Measurements from ENCODE around the gene MAML1.
A peak's percentile ranks its signal among the peaks of the same experiment; 100 is the strongest.
"Not testable (repeated sequence)": the region's sequence is repeated elsewhere in the genome, so short reads cannot be mapped to it uniquely, and the experiment has no call there.

MAML1 gene

GRCh38 chr5:179734536-179735164, 2.0 kb downstream of the MAML1 start:
- no peak for DNase-seq

DNA sequence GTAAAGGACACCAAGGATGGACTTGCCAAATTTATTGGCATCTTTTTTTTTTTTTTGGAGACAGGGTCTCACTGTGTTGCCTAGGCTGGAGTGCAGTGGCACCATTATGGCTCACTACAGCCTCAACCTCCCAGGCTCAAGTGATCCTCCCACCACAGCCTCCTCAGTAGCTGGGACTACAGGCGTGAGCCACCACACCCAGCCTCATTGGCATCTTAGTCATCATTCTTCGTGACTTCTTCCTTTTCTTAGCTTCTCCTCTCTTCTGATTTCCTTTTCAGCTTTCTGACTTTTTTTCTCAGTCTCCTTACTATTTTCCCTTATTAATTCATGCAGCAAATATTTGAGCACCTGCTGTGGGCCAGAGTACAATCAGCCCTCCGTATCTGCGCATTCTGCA, 6.1 kb downstream of the MAML1 start:
- no peak for DNase-seq

DNA sequence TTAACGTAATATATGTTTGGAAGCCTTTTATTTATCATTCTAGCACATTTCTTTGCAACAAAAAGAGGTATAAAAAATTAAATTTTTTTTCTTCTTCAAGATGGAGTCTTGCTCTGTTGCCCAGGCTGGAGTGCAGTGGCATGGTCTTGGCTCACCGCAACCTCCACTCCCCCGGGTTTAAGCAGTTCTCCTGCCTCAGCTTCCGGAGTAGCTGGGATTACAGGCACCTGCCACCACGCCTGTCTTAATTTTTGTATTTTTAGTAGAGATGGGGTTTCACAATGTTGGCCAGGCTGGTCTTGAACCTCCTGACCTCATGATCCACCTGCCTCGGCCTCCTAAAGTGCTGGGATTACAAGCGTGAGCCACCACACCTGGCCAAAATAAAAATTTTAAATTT, 11.5 kb downstream of the MAML1 start:
- not testable (repeated sequence) for DNase-seq

DNA sequence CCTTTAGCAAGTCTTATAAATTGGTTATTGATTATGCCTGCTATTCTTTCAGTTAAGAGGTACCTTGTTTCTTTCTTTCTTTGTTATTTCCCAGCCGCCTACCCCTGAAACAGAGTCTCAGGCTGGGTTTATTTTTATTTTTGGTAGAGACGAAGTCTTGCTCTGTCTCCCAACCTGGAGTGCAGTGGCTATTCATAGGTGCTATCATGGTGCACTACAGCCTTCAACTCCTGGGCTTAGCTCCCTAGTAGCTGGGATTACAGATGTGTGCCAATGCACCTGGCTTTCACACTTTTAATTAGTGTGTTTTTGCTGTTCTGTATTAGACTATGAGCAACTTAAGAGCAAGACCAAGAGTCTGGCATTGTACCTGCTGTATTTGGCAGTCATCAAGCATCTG, 14.2 kb downstream of the MAML1 start:
- DNase-seq, result no peak

GRCh38 chr5:179747811-179748210, 15.2 kb downstream of the MAML1 start:
- no peak for DNase-seq

DNA sequence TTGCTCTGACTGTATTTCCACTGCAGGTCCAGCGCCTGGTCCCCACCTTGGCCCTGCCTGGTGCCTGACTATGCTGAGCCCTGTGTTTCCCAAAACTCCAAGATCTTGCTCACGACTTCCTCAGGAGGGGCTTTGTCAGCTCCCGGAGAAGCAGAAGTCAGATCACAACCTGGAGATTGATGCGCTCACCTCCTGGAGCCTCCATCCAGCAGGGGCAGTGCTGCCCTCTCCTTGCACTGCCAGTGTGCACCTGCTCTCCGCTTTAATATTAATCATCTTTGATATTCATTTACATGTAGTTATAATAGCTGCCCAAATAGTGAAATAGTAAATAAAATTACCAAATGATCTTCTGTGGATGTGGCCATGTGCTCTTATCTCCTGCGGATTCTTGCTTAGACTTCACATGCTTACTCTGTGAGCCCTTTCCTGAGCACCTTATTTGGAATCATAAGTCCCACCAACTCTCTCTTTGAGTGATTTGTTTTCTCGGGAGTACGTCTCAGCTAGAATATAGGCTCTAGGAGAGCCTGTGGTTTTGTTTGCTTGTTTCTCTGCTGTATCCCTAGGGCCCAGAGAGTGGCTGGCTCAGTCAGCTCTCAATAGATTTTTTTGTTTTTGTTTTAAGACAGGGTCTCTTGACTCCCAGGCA, 17.4 kb downstream of the MAML1 start:
- no peak for DNase-seq

DNA sequence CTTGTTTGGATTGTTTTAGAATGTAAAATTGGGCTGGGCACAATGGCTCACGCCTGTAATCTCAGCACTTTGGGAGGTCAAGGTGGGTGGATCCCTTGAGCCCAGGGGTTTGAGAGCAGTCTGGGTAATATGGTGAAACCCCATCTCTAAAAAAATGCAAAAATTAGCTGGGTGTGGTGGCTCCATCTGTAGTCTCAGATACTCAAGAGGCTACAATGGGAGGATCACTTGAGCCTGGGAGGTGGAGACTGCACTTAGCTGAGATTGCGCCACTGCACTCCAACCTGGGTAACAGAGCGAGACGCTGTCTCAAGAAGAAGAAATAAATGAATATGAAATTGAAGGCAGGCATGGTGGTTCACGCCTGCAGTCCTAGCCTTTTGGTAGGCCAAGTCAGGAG, 21.3 kb downstream of the MAML1 start:
- DNase-seq, result no peak

DNA sequence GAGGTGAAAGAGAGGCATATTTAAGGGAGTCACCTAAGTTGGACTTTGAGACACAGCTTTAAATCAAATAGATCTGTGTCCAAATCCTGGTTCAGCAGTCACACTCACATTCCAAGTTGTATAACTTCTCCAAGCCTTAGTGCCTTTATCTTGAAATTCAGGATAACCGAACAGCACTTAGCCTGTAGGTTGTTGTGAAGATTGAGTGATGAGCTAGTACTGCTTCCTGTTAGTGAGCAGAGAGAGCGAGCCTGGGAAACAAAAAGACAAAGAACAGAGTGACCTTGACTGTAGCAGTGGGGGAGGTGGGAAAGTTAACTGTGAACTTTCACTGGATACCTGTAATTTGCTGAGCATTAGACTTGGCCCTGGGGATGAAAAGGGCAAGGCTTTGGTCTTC, 22.4 kb downstream of the MAML1 start:
- no peak for DNase-seq

DNA sequence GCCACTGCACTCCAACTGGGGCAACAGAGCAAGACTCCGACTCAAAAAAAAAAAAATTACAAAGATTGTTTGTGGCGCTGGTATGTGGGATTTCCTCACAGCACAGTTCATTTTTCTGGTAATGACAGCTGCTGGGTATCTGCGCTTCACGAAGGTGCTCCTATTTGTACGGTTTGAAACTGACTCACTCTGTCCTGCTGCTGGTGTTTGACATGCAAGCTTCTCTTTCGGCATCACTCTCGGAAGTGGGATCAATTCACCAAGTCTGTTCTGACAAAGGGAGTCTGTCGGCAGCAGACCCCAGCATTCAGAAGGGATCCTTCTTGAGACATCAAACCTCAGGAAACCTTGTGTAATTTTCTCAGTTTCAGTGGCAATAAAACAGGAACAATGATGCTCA, 26.3 kb downstream of the MAML1 start:
- DNase-seq, result no peak

DNA sequence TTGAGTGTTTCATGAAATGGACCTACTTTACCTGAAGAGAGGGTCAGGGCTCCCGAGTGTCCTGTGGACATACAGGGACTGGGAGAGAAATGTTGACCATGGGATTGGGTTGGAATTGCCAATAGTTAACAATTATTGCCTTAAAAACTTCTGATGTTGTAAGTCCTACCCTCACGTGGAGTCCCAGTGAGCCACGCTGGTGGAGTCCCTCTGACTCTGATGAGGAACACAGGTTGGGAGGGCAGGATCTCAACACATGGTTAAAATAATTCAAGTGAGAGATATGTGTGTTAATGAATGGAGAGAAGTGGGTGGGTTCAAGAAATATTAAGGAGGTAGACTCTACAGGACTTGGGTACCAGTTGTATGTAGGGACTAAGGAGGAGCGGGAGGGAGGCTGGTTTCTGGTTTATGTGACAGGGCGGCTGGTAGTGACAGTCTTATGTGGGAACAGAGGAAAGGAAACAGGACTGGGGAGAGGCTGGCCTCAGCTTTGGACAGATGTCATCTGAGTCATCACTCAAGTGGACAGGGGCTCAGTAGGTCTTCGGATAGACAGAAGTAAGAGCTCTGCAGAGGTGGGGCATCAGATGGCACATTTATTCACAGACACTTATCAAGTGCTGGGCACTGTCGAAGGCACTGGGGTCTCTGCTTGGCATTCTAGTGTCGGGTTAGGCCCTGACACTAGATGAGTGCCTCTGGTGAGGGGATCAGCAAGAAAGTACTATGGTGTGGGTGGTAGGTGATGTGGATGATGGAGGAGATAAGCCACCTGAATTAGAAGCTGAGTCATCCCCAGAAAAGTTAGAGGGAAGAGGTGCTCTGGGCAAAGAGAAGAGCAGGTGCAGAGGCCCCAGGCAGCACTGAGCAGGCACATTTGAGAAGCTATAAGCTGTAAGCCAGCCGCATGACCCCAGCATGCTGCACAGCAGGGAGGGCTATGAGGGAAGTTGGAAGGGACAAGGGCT, 27.2 kb downstream of the MAML1 start:
- no peak for DNase-seq

- peak; percentile 1 for DNase-seq
Observed at GRCh38 chr5:179762079-179762780, 29.6 kb downstream of the MAML1 start.

DNA sequence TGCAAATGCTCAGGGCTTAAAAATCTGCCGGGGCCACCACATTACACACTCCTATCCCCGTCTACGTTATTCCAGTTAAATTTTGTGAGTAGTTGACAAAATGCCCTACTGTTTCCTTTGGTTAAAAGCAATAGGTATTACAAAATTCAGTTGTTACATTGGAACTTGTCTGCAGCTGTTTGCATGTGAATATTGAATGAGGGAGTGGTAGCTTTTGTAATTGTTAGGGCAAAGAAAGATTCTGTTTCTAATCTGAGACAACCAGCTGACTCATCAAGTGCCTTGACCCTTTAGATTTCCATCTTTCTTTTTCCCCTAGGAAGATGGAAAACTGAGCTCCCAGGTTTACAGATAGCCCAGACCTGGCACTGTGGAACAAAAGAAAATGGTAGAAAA, 30.2 kb downstream of the MAML1 start:
- DNase-seq, result no peak

GRCh38 chr5:179763215-179763945, 30.8 kb downstream of the MAML1 start:
- DNase-seq, result peak; percentile 2

DNA sequence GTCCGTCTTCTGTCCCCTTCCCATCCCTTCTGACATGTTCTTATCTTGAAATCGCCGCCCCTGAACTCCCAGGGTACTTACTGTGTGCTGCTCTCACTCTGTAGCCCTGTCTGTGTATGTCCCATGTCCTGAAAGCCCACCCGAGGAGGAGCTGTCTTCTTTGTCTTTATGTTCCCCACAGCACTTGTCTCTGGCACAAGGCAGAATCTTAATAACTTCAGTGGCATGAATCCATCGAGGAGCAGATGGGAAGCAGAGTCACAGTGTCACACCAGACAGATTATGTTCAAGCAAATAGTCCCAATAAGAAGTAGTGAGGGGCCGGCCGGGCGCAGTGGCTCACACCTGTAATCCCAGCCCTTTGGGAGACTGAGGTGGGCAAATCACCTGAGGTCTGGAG, 31.4 kb downstream of the MAML1 start:
- DNase-seq, result no peak

GRCh38 chr5:179765400-179765799, 32.8 kb downstream of the MAML1 start:
- DNase-seq, result no peak

GRCh38 chr5:179766021-179766725, 33.6 kb downstream of the MAML1 start:
- DNase-seq, result no peak

GRCh38 chr5:179766726-179767455, 34.3 kb downstream of the MAML1 start:
- DNase-seq, result no peak

- DNase-seq, result no peak
Observed at GRCh38 chr5:179767496-179768100, 35.0 kb downstream of the MAML1 start.

GRCh38 chr5:179768326-179769085, 35.9 kb downstream of the MAML1 start:
- no peak for DNase-seq

GRCh38 chr5:179769271-179769670, 36.6 kb downstream of the MAML1 start:
- no peak for DNase-seq

Data from DMS153 (cell line).